ENCODE measurements around the gene RPS15. TPM values are rescaled to one million over a fixed set of nuclear protein-coding genes. Genes with fewer than 3 reads are reported as not detected.
A peak's percentile ranks its signal among the peaks of the same experiment; 100 is the strongest.

Gene RPS15
- total and polyA plus RNA-seq, 2 of the 13 experiments (the other 11 are each of a cell fraction or from before 2014, with no cell fraction given): 695 to 1,411 TPM

GRCh38 chr19:1416014-1416841 is 22.0 kb upstream of the RPS15 start:
- peaks cover 60% of the 10 kb centered on the region for H3K4me1 ChIP-seq (ENCODE audit: insufficient read depth, low read length)
- H2AFZ ChIP-seq (ENCODE audit: low read length): no peak overlapping the region
- ChIA-PET CTCF (ENCODE audit: low intra/inter-chr PET ratio, low total read pairs) (no interaction called here), POLR2A (interaction anchor here (1.1 to 2.1 kb wide), 2 partner anchors 8 to 147 kb away, joined by 7 to 8 read pairs; partner anchors contain the start of gene CIRBP)
- intact Hi-C loops (cut with micrococcal nuclease; ENCODE audit: unreplicated experiment) (no loop called here), in situ Hi-C loops (cut with HindIII; ENCODE audit: extremely low pct_ligation_motif_present, low pct_unique_long_range_greater_than_20kb) (no loop called here)
- peak overlapping the region; percentile 66 for H3K4me2 ChIP-seq (ENCODE audit: low read depth, low read length)
- no peaks in the 10 kb centered on the region for H3K9me3 ChIP-seq (ENCODE audit: low read length)
- no peak for ATAC-seq
- H3K79me2 ChIP-seq (ENCODE audit: insufficient read depth, low read length): peaks cover 84% of the 10 kb centered on the region
- H4K20me1 ChIP-seq (ENCODE audit: insufficient read depth, low read length): peaks cover 77% of the 10 kb centered on the region
- no peaks in the 10 kb centered on the region for H3K27me3 ChIP-seq (ENCODE audit: control insufficient read depth in 1 of 2, insufficient read depth in 2 of 2, low read length in 2 of 2)
- WGBS (ENCODE audit: low lambda C conversion rate): 89% methylated on average over 26 of the region's 28 CpGs
- peak overlapping the region; percentile 66; the same call in 1 of the 2 replicates for H3K9ac ChIP-seq (ENCODE audit: insufficient read depth, low read depth, low read length)
- no TSS peak for BruUV-seq (replicated peaks)
- FAIRE-seq: no peak
- peak overlapping the region; percentile 82 for H3K27ac ChIP-seq (ENCODE audit: extremely low read length, insufficient read depth, low read length)
- DNase-seq (ENCODE audit: low spot score): no peak
- H3K36me3 ChIP-seq (replicated peaks in 1 of 2; ENCODE audit: control insufficient read depth in 1 of 2, insufficient read depth in 2 of 2, low read length in 2 of 2): peaks cover 19 to 49% of the 10 kb centered on the region in 2 experiments
- peak overlapping the region in 1 of 3 experiments; percentile 38; a peak in 2 of 6 replicates for H3K4me3 ChIP-seq (replicated peaks in 1 of 3; ENCODE audit: insufficient read depth in 1 of 3, low read depth in 2 of 3, low read length in 3 of 3)
- no peak for TF ChIP-seq TEAD3 (CRISPR knock-in tag; optimal IDR thresholded peaks at IDR 0.05; ENCODE audit: borderline replicate concordance)
- TF ChIP-seq, protein P1, sequence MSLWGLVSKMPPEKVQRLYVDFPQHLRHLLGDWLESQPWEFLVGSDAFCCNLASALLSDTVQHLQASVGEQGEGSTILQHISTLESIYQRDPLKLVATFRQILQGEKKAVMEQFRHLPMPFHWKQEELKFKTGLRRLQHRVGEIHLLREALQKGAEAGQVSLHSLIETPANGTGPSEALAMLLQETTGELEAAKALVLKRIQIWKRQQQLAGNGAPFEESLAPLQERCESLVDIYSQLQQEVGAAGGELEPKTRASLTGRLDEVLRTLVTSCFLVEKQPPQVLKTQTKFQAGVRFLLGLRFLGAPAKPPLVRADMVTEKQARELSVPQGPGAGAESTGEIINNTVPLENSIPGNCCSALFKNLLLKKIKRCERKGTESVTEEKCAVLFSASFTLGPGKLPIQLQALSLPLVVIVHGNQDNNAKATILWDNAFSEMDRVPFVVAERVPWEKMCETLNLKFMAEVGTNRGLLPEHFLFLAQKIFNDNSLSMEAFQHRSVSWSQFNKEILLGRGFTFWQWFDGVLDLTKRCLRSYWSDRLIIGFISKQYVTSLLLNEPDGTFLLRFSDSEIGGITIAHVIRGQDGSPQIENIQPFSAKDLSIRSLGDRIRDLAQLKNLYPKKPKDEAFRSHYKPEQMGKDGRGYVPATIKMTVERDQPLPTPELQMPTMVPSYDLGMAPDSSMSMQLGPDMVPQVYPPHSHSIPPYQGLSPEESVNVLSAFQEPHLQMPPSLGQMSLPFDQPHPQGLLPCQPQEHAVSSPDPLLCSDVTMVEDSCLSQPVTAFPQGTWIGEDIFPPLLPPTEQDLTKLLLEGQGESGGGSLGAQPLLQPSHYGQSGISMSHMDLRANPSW (CRISPR knock-in tag; IDR thresholded peaks at IDR 0.05; ENCODE audit: borderline replicate concordance): no peak
- no peak for TF ChIP-seq ATM (IDR thresholded peaks at IDR 0.05; ENCODE audit: borderline replicate concordance)
- TF ChIP-seq NFYB (CRISPR knock-in tag; IDR thresholded peaks at IDR 0.05): no peak
- no peak for TF ChIP-seq HCFC1 (IDR thresholded peaks at IDR 0.05; ENCODE audit: low read depth, low read length)
- TF ChIP-seq MLX (CRISPR knock-in tag; IDR thresholded peaks at IDR 0.05): no peak
- no peak for TF ChIP-seq RAD21 (CRISPR knock-in tag; IDR thresholded peaks at IDR 0.05)
- no peak for TF ChIP-seq ZNF788 (CRISPR knock-in tag; IDR thresholded peaks at IDR 0.05; ENCODE audit: borderline replicate concordance)
- TF ChIP-seq TOE1 (CRISPR knock-in tag; IDR thresholded peaks at IDR 0.05): no peak
- no peak for TF ChIP-seq GPN1 (CRISPR knock-in tag; IDR thresholded peaks at IDR 0.05; ENCODE audit: borderline replicate concordance)
- TF ChIP-seq, protein P2, sequence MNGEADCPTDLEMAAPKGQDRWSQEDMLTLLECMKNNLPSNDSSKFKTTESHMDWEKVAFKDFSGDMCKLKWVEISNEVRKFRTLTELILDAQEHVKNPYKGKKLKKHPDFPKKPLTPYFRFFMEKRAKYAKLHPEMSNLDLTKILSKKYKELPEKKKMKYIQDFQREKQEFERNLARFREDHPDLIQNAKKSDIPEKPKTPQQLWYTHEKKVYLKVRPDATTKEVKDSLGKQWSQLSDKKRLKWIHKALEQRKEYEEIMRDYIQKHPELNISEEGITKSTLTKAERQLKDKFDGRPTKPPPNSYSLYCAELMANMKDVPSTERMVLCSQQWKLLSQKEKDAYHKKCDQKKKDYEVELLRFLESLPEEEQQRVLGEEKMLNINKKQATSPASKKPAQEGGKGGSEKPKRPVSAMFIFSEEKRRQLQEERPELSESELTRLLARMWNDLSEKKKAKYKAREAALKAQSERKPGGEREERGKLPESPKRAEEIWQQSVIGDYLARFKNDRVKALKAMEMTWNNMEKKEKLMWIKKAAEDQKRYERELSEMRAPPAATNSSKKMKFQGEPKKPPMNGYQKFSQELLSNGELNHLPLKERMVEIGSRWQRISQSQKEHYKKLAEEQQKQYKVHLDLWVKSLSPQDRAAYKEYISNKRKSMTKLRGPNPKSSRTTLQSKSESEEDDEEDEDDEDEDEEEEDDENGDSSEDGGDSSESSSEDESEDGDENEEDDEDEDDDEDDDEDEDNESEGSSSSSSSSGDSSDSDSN (CRISPR knock-in tag; IDR thresholded peaks at IDR 0.05): 0 out of 2 replicates have a peak, but pooled peaks have one; percentile 2
- TF ChIP-seq, protein P3, sequence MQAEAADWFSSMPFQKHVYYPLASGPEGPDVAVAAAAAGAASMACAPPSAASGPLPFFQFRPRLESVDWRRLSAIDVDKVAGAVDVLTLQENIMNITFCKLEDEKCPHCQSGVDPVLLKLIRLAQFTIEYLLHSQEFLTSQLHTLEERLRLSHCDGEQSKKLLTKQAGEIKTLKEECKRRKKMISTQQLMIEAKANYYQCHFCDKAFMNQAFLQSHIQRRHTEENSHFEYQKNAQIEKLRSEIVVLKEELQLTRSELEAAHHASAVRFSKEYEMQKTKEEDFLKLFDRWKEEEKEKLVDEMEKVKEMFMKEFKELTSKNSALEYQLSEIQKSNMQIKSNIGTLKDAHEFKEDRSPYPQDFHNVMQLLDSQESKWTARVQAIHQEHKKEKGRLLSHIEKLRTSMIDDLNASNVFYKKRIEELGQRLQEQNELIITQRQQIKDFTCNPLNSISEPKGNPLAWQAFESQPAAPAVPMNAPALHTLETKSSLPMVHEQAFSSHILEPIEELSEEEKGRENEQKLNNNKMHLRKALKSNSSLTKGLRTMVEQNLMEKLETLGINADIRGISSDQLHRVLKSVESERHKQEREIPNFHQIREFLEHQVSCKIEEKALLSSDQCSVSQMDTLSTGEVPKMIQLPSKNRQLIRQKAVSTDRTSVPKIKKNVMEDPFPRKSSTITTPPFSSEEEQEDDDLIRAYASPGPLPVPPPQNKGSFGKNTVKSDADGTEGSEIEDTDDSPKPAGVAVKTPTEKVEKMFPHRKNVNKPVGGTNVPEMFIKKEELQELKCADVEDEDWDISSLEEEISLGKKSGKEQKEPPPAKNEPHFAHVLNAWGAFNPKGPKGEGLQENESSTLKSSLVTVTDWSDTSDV (CRISPR knock-in tag; IDR thresholded peaks at IDR 0.05): 0 out of 2 replicates have a peak, but pooled peaks have one; percentile 3
- no peak for TF ChIP-seq ZNF562 (CRISPR knock-in tag; IDR thresholded peaks at IDR 0.05; ENCODE audit: borderline replicate concordance)
- TF ChIP-seq ZNF670 (CRISPR knock-in tag; IDR thresholded peaks at IDR 0.05; ENCODE audit: borderline replicate concordance): no peak
- TF ChIP-seq AGO2 (optimal IDR thresholded peaks at IDR 0.05; ENCODE audit: low read depth, low read length): peak; percentile 11
